NCI-H2196 treated with DMSO at 0.1 percent for 48 hours (cell line): ENCODE data around the gene ZNF804A.

Experiments used
- DNase-seq: peaks from one replicate; lab custom pipeline; 2025; ENCODE audit not compliant: unreplicated experiment; lab: John Stamatoyannopoulos, UW

ZNF804A gene

DNA sequence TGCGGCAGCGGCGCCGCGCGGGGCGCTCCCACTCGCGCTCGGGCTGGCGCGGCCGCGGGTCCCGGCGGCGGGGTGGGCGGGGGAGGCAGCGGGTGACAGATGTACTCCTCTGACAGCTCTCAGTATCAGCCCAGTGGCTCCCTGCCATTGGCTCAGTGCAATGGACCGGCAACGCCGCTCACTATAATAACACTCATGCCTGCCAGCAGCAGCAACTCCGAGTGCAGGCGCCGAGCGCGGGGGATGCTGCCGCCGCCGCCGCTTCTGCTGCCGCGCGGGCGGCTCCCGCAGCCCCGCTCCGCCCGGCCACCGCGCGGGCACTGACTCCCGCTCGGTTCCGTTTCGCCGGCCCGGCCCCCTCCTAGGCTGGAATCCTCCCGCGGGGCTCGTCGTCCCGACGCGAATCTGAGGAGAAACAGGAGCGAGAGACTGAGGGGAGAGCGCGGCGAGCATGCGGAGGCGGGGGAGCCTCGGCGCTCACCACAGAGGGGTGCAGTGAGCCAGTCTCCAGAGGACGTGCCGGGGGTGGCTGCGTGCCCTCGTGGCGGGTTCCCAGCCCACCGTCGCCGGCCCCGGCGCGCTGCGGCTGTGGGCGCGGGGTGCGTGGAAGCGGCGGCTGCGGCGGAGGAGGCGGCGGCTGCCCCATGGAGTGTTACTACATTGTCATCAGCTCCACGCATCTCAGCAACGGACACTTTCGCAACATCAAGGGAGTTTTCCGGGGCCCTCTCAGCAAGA is at the start of gene ZNF804A:
Gene ZNF804A, plus strand, starts transcription at position 214 of the 738 bp plus-strand sequence. Its CDS starts 431 bp downstream, at position 645.
- peak; percentile 44 for DNase-seq

DNA sequence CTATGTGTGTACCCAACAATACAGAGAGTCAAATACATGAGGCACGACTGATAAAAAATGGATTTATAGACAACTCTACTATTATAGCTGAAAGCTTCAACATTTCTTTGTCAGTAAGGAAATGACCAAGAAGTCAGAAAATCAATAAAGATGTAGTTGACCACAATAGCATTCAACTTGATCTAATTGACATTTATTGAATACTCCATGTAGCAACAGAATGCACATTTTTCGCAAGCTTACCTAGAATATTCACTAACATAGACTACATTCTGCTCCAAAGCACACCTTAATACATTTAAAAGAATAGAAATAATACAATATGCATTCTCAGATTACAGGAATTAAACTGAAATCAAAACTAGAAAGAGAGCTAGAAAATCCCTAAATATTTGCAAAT is 49.2 kb upstream of the ZNF804A start:
- DNase-seq: no peak

DNA sequence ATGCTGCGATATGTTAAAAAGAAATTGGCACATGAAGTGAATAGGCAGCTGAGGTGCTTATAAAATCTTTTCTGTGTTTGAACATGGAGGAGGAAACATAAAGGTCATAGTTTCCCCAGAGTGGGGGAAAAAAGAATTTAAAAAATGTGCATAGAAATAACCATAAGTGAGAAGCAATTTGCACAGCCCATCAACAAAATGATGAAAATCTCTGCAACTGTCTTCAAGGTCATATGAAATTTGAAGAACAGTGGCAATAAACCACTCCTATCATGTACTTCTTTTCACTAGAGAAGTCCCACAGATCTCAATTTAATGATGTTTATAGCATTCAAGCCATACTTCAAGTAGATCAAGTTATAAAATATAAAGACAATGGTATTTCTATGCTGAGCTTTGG is 46.7 kb upstream of the ZNF804A start:
- no peak for DNase-seq

DNA sequence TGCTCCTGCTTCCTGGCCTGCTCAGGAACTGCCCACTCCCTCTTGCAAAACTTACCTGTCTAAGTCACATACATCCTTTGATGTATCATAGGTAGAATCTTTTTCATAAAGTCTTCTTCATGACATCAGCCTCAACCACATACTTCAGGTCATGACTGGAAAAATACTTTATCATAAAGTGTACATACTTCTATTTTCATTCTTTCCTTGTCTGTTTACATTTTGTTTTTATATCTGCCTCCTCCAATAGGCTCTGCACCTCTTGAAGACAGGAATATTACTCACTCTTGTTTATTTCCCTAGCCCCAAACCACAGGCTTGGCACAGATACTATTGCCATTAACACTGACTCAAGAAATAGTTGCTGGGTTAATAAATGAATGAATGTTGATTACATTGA is 43.6 kb upstream of the ZNF804A start:
- no peak for DNase-seq

DNA sequence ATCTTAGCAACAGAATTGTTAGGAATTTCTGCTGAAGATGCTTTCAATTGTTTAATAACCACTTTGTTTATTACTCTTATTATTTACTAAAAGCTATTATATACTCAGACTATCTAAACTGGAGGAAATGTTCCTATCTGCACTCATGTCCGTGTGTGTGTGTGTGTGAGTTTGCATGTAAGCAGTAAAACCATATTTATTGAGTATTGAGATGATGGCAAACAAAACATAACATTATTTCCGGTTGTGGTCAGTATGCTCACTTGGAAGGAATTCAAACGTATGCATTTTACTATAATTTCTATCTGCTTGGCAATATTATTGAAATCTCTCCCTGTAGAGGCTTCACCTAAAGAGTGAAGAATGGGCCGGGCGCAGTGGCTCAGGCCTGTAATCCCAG is 43.0 kb upstream of the ZNF804A start:
- DNase-seq: no peak

DNA sequence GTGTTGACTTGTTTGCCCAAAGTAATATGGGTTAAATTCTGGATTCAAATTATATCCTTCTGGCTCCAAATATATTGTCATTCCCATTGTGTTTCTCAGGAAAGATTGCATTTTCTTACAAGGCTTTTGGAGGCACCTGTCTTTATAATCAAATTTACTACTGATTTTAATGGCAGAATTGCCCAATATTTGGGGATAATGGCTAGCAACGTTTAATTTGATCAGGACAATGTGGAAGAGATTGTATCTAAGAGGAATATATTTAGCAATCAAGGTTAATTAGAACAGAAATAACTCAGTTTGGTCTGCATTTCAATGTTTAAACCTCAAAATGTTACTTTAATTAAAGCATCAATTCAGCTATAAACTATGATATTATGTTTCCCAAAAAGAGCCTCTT is 41.7 kb upstream of the ZNF804A start:
- DNase-seq: no peak

DNA sequence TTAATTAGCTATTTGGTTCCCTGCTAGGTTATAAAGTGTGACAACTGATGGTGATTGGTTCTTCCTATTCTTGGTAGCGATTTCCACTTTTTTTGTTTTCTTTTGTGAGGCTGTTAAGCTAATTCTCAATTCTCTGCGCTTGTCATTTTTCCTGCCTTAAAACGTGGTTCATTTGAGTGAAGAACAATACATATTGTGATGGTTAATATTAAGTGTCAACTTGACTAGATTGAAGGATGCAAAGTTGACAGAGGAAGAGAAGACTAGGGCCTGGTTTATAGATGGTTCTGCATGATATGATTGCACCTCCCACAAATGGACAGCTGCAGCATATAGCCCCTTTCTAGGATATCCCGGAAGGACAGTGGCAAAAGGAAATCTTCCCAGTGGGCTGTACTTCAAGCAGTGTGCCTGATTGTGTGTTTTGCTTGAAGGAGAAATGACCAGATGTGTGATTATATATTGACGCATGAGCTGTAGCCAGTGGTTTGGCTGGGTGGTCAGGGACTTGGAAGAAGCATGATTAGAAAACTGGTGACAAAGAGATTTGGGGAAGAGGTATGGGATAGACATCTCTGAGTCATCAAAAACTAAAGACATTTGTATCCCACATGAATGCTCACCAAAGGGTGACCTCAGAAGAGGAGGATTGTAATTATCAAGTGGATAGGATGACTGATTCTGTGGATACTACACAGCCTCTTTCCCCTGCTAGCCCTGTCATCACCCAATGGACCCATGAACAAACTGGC is 39.4 kb upstream of the ZNF804A start:
- DNase-seq: no peak

DNA sequence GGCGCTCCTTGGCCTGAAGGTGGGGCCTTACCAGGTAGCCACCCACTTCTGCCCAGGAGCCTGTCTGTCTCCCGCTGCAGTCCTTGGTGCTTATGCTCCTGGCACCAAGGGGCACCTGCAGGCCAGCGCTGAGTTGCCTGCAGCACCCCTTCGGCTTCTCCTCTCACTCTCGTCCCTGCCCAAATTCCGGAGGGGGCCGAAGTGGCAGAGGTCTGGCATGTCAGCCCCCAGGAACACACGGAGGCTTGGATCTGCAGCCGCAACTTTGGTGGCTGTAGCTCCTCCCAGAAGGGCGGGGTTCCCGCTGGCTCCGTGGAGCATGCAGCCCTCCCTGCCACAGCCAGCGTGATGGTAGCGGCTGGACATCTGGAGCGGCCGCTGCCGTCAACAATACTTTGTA is 37.7 kb upstream of the ZNF804A start:
- DNase-seq: no peak

DNA sequence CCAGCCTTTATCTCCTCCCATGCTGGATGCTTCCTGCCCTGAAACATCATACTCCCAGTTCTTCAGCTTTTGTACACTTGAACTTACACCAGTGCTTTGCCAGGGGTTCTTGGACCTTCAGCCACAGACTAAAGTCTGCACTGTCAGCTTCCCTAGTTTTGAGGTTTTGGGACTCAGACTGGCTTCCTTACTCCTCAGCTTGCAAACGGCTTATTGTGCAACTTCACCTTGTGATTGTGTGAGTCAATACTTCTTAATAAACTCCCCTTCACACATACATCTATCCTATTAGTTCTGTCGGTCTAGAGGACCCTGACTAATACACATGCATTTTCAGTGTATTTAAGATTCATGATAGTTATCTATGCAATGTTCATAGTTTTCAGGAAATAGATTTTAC is 35.8 kb upstream of the ZNF804A start:
- DNase-seq: no peak

DNA sequence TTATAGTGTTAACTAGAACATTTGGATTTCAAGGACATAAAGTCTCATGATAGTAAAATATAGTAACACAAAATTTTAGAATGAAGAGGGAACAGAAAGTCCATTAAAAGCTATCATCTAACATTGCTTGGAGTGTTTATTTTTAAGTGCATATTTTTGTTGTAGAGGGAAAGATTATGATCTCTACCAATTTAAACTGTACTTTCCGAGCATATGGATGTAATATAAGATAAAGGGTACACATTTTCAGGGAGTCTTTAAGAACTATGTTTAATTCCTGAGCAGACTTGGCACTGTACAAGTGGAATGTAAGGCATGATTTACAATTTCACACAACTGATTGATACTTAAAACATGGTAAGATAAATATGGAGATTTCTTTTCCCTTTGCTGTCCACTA is 34.2 kb upstream of the ZNF804A start:
- DNase-seq: no peak

DNA sequence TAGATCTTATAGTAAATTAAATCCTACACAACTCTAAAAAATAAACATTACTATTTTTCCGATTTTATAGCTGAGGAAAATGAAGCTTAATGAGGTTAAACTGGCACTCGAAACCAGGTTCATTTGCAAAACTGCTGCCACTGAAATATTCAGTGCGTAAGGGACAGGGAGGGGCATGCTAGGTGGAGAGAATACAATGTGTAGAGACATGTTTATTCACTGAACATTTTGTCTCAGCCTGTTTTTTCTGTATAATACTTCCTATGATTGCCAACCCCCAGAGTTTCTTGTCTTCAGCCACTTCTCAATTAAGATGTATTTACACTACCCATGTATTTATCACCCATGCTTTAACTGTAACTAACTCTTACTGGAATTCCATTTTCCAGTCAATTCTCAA is 31.6 kb upstream of the ZNF804A start:
- DNase-seq: no peak

DNA sequence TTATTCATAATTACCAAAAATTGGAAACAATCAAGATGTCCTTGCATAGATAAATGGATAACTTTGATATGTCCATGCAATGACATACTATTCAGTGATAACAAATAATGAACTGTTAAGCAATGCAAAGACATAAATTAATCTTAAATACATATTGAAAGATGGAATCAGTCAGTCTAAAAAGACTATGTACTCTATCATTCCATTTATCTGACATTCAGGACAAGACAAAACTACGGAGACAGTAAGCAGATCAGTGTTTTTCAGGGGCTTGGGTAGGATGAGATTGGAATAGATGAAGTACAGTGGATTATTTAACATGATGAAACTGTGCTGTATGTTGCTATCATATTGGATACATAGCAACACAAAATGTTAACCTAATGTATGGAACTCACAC is 21.3 kb upstream of the ZNF804A start:
- DNase-seq: no peak

DNA sequence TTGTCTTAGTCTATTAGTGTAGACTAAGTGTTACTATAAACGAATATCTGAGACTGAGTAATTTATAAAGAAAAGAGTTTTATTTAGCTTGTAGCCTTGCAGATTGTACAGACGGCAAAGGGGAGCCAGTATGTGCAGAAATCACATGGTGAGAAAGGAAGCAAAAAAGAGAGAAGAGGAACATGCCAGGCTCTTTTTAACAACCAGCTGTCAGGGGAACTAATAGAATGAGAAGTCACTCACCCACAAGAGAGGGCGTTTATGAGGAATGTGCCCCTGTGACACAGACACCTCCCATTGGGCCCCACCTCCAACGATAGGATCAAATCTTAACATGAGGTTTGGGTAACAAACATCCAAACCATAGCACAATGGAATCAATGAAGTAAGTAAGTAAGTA is 20.6 kb upstream of the ZNF804A start:
- no peak for DNase-seq

DNA sequence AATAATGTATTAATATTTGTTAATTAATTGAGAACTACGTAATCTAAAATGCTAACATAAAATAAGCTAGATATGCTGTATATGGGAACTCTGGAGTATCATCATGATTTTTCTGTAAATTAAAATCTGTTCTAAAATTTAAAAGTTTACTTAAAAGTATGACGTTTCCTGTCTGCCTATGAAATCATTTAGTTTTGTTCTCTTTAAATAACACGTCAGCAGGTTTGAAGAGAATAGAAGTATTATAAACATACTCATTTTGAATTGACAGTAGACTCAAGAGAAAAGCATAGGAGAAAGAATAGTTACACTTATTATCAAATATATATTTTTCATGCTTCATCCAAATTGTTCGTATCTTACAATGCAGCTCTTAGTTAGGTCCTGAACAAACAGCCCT is 19.1 kb upstream of the ZNF804A start:
- DNase-seq: no peak

DNA sequence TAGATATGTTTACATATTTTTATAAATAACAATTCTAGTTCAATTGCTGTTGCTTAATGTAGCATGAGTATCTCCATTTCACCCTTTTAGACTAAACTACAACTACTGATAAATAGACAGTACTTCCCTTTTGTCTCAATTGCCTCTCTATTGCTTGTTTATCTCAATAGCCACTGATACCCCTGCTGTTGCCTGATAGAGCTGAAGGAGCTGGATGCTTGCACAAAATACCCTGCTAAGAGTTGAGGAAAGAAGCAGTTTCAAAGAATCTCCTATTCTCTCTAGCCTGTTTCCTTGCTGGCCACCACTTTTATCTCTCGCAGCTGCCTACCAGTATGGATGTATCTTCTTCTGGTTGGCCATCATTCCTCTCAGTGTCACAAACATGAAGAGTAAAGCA is 16.9 kb upstream of the ZNF804A start:
- DNase-seq: no peak

DNA sequence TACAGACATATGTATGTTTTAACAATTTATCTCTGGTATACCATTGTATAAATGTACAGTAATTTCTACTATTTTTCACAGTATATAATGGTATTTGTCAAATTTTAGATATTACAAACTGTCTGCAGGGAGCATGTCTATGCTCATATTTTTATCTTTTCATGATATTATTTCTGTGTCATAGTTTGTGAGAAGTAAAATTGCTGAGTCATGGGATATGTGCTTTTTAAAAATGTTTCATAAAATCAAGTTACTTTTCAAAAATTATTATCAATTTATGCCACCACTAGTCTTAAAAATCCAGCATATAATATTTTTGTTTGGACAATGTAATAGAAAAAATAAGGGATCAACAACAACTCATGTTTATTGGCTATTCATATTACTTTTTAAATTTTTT is 9.1 kb upstream of the ZNF804A start:
- DNase-seq: no peak

DNA sequence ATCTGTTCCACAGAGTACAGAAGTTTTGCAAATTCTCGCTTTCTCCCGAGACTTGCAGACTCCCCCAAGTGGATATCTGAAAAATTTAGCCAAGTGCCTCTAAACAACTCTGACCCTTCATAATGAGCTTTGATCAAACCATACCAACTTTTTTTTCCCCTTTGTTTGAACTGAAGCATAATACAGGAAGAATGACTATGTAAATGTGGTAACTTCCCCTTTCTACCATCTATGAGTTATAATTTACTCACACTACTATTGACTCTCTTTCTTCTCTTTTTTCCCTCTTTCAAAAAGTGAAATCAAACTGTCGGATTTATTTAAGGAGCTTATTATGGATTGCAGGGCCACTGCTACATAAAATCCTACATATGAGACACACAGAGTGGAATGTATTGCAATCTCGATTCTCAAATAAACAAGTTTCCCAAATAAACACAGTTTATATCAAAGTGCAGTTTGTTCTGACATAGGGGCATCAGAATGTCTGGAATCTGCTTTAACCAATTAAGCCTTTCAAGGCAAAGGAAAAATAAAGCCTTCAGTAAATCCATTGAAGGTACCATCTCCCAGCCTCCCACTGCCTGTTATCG is 1.4 kb upstream of the ZNF804A start:
- no peak for DNase-seq

DNA sequence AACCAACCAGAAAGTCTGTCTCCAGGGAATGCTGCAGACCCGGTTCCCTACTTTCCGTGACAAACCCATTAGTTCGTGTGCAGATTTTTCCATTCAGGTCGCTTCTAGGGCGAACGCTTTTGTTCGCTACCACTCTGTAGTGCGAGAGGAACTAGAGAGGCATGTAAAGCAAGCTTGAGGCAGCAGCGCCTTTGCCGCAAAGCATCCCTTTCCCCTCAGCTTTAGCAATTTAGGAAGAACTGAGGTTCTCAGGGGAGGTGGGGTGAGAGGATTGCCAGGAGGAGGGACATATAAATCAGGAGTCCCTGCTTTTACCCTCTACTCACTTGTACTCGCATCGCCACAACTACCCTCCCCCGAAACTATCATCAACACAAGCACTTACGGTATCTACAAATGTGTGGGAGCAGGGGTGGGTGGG is 748 bp upstream of the ZNF804A start:
- DNase-seq: no peak

DNA sequence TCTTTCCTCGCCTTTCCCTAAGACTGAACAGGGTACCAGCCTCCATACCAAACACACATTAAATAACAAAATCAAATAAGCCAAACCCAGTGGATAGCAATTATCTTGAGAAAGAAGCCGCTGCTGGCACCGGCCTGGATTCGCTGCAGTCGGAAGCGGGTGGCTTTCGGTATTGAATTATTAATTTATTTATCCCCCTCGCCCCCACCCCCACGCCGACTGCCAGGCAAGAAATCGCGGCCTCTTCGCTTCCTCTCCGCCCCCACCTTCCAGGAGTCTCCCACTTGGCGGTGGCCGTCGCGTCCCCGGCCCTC is 370 bp upstream of the ZNF804A start:
- no peak for DNase-seq

DNA sequence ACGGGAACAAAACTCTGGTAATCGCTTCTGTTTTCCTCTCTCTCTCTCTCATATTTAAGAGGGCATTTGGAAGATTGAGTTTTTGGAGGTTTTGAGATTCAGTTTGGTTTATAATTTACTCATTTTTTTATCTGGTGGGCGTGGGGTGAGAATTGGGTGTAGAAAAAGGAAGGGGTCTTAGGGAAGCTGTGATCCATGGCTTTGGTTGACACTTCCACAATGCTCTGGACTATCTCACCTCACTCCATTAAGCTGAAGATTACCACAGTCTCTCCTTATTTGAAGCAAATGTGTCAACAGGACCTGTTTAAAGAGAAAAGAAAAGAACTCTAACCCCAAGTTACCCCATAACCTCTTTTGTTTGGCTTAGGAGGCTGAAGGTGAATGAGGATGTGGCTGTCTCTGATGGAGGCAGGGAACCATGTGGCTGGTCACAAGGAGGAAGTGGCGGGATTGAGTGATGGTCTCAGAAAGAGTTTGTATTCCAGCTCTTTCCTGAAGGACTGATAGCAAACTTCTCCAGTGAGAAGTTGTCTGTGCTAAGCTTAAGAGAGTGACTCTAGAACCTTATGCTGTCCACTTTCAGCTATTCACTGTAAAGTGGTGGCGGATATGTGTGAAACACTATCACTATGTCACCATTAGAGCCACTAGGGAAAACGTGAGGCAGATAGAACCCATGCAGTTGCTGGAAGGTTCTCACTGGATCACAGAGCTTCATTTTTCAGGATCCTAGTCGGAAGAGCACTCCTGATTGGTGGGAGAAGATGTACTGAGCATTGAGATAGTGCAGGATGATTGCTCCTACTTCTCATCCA is 934 bp downstream of the ZNF804A start:
- no peak for DNase-seq

DNA sequence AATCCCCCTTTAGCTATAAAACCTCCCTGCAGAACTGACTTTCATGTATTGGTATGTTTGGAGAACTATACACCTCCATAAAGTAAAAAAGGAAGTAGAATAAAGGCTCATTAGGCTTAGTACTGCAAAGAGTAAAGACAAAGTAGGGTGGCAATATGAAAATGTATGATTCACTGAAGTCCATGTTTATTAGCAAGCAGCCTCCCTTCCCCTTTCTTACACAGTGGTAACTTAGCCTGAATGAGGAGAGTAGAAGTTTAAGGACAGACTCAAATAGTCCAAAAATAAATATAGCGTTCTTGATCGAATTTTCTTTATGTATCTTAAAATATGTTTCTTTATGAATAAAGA is 1.5 kb downstream of the ZNF804A start:
- no peak for DNase-seq

DNA sequence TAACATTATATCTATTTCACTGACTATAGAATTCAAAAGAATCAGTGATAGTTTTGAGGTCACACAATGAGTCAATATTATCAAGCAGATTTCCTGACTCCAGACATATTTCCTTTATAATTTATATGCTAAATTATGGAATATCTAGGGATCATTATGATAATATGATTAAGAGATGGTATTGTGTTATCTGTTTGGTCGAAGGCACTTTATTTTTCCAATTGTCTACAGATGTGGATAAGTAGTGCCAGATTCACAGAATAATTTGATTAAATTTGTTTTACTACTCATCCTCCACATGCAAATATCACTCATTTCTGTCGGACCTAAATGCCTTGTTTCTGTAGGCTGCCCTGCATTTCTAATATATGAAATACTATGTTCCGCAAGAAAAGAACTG is 4.4 kb downstream of the ZNF804A start:
- DNase-seq: no peak
